Measurements from ENCODE around the gene ATP6AP2.
A peak's percentile ranks its signal among the peaks of the same experiment; 100 is the strongest.
"Not testable (repeated sequence)": the region's sequence is repeated elsewhere in the genome, so short reads cannot be mapped to it uniquely, and the experiment has no call there.

Gene ATP6AP2, protein sequence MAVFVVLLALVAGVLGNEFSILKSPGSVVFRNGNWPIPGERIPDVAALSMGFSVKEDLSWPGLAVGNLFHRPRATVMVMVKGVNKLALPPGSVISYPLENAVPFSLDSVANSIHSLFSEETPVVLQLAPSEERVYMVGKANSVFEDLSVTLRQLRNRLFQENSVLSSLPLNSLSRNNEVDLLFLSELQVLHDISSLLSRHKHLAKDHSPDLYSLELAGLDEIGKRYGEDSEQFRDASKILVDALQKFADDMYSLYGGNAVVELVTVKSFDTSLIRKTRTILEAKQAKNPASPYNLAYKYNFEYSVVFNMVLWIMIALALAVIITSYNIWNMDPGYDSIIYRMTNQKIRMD

DNA sequence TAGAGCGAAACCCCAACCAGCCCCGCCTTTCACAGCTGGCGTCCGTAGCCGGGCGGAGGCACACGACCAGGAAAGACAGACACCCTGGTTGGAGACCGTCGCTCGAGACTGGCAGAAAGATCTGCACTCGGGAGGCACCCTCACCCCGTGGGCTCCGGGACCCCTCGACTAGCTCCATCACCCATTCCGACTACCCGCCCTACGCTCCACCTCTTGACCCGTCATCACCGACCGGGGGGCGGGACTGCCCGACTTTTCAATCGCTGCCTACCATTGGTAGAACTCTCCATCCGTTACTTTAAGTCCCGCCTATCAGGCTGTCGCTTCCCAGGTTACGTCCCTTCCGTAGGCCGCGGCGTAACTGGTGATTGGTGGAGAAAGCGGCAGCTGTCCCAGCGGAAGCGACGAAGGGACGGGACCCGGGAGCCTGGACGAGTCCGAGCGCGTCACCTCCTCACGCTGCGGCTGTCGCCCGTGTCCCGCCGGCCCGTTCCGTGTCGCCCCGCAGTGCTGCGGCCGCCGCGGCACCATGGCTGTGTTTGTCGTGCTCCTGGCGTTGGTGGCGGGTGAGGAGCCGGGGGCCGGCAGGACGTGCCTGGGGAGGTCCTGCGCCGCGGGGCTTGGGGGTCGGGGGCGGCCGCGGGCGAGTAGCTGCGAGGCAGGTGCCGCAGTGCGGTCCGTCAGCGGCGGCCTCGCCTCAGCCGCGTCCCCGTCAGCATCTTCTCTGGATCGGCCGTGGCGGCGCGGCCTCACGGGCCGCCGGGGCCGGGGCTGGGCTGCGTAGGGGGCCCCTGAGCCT lies at the start of gene ATP6AP2:
TSS of gene ATP6AP2 (plus strand) at position 434 of the 799 bp plus-strand sequence. CDS start at position 530, 96 bp downstream.
- peak; percentile 90 for DNase-seq

DNA sequence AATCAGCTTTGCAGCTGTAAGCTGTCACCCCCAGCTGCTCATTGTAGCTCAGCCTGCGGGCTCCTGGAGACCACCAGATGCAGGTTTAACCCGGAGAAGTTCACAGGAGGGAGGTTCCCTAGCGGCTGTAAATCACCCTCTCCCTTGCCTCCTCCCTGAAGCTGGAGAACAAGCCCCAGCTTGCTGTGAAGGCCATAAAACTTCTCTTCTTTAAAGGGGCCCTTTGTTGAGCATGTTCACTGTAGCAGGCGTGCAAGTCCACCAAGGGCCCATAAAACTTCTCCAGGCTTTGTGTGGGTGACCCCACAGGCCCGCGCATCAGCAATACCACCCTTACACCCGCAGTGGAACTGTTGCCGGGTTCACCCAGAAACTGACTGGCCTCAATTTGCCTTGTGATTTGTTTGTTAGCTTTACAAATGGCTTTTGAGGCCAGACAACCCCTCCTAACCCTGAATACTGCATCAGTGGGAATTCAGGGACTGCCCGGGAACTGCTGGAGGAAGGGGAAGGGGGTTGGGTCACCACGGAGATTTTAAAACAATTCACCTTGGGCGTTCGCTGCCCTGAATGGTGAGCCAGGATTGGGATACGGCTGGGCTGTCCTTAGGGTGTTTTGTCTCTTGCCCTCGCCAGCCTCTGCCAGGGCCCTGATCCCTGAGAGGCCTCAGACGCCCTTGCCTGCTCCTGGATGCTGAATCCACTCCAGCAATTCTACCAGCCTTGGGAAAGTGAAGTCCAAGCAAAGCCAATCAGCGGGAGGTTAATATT lies 49.5 kb upstream of the ATP6AP2 start:
- DNase-seq = no peak

DNA sequence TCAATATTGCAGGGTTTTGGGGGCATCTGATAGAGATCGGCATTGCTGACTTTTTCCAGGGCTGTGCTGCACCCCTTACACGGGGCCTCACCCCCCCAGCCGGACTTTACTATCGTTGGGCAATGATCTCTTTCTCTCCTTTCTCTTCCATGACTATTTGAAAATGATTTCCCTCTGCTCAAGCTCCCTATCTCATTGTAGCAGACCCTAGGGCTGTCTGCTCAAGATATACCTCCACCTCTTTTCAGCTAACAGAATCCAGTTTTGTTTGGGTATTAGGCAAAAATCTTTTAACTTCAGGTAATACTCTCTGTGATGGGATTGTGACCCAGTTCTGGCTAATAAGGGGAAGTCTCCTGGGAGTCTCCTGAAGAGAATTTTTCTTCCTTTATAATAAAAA lies 43.5 kb upstream of the ATP6AP2 start:
- no peak for DNase-seq

DNA sequence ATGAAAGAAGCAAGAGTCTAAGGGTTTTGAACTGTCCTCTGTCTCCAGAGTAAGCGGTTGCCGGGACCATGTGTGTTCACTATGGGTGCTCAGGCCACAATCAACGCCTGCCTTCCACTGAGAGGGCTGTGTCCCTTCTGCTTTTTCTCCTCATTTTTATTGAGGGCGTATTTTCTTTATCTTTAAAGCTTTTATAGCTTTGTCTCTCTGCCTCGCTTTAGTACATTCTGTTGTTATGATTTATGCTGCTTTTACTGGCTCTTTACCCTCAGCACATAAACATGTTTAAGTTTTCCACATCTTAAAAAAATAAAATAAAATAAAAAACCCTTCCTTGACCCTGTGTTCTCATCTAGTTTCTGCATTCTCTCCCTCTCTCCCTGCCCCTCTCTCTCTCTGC lies 42.4 kb upstream of the ATP6AP2 start:
- DNase-seq = no peak

DNA sequence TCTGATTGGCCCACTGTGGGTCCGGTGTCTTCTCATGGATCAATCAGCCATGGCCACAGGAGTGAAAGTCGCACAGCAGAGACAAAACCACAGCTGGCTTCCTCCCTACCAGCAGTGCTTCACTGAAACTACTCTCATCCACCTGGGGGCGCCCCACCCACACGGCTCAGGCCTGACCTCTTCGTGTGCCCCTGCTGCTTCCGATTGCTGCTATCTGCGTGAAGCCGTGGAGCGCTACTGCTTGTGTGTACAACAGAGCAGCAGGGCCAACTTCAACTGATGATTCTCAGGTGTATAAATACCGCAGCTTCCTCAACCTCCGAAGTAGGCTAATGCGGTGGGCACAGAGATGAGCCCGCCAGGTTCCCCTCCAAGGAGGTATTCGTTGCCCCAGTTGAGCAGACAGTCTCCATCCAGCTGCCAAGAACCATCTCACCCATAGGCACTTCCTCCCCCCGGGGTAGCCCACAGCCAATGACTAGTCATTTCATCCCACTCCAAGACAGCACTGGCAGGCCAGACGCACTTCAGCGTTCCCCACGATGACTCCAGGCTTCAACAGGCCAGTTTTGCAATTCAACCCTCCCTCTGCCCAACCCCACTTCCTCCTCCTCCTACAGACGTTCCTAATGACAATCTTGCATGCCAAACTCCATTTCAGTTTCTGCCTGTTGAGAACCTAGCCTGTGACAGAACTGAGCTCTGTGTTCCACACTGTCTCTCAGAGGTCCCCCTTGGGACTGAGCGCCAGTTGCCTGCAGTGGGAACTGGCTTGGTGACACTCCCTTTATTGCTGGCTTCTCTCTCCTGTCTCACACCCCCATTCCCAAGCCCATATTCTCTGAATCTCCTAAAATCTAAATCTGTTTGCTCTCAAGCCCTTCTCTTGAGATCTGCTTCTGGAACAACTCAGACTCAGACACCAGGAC lies 41.3 kb upstream of the ATP6AP2 start:
- DNase-seq = peak; percentile 61

DNA sequence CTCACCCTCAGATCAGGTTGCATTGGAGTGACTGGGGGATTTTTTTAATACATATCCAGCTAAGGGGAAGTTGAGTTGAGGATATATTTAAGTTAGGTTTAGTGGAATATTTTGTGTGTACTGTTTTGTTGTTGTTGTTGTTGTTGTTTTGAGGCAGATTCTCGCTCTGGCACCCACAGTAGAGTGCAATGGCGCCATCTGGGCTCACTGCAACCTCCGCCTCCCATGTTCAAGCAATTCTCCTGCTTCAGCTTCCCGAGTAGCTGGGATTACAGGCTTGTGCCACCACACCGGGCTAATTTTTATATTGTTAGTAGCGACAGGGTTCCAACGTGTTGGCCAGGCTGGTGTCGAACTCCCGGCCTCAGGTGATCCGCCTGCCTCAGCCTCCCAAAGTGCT lies 38.6 kb upstream of the ATP6AP2 start:
- DNase-seq = no peak

DNA sequence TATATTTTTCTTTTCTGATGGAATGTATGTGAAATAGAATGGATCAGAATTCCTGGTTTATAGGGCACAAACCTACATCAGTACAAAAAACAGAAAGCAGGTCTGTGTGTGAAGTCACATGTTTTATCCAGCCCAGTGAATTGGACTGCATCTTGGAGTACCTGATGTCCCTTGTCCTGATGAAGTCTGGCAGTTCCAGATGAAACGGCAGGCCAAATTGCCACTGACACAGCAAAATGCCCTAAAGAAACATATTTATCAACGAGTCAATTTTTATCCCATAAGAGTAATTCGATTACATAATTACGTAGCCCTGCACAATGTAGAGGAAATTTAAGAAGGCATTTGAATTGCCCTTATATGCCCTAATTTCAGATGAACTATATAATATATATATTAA lies 37.8 kb upstream of the ATP6AP2 start:
- DNase-seq = no peak

DNA sequence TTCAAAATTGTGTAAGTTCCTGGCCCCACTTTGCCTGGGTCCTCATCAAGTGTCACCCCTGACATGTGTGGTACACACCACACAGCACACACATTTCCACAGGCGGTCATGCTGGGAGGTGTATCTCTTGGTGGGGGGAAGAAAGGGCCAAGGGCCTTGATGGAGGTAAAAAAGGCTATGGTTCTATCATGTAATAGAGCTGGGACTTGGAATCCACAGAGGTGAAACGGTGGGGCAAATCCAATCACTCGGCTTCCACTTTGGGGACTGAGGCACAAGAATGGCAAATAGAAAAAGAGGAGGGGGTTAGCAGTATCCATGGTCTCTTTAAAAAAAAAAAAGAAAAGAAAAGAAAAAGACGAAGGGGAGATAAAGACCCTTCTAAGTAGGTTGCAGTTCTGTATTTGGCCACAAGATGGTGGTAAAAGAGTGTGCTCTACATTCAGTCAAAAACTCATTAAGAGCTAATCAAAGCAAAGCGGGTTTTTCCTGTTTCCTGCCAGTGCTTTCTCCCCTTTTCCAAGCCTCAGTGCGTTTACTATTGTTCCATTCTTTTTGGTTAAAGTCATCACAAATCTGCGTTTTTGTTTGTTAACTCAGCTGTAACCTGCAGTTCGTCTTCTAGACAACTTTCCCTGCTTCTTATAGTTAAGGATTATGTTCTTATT lies 37.0 kb upstream of the ATP6AP2 start:
- no peak for DNase-seq

DNA sequence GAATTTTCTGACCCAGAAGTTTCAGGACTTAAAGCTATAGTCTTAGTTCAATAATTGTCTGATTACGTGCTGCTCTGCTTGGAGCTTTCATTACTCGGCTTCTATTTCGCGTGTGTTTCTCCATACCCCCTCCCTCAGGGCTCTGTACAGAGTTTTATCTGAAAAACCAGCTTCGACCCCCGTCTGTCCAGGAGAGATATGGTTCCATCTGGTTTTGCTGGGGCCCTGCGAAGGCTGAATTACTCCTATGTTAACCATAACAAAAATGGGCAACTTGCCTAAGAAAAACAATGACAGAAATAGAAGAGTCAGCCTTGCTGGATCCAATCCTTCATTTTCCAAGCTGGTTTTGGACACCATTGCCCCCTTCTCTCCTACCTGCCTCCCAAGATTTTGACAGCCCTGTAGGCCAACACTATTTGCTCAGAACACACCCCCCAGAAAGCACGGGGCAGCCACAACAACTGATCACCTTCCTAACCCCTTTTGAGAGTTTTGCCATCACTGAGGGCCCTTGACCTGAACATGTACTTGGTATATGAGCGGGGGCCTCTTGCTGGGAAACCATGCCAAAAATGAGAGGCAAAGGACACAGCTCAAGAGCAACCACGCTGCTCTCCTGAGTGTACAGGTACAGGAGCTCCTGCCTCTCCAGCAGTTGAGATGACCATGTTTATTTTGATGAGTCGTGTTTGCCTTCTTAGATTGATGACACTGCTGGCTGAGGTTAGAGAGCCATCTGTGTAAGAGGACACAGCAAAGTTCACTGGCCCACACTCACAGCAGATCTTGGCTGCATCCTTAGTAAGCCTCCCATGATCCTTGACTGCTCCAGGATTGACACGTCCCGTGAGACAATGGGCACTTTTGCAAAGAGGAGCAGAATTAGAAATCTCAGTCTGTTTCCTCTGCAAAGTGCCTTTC lies 36.2 kb upstream of the ATP6AP2 start:
- DNase-seq = no peak

DNA sequence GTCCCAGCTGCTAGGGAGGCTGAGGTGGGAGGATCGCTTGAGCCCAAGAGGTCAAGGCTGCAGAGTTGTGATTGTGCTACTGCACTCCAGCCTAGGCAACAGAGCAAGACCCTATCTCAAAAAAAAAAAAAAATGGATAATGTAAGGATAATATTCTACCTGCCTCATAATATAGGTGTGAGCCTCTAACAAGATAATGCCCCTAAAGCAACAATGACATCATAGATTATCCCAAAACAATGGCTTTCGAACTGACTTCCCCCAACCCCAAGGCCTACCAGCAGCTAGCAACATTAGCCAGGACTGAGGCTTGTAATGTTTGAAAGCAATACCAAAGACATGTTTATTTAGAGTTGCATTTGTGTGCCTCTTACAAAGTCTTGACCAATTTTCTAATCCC lies 33.9 kb upstream of the ATP6AP2 start:
- no peak for DNase-seq

DNA sequence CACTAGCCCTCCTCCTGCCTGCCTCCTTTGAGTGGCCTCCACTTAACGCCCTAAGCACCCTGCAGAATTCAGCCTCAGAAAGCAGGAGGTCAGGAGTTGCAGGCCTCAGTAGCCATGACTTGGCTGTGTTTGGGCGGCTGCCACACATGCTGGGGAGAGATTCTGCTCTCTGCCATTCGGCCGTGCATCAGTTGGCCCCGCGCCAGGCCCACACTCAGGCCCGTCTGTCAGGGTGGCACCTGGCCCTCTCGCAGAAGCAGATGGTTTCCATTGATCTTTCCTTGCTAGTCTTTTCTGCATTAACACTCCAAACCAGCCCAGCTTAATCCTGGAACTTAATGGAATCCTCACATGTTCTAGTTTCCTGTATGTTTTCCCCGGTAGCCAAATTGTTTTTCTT lies 30.7 kb upstream of the ATP6AP2 start:
- DNase-seq = no peak

DNA sequence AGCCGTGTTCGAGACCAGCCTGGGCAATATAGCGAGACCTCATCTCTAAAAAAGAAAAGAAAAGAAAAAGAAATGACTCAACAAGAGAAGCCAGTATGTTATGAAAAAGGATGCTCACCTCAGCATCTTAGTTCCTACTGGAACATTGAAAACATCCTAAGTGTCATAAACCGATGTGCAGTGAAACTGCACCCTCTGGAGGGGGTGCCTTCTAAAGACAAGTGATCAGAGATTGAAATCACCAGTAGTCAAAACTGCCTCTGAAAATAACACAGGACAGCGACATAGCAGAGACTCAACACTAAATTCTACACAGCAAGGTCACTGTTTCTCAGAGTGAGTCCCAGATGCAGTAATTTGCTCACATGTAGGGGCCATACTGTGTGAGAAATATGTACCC lies 28.0 kb upstream of the ATP6AP2 start:
- DNase-seq = no peak

DNA sequence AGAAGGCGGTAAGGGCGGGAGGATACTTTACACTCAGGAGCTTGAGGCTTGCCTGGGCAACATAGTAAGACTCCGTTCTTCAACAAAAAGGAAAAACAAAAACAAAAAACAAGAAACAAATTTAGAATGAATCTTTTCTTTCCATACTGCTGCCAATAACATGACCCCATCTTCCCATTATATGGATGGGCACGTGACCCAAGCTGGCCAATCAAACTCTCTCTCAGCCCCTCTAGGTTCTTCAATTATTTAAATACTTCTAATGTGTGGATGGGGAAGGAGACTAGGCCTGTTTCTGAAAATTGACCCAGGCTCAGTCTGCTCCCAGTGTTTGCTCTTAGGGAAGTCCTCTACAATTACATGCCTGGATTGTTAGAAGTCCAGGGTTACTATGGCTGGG lies 22.2 kb upstream of the ATP6AP2 start:
- no peak for DNase-seq

DNA sequence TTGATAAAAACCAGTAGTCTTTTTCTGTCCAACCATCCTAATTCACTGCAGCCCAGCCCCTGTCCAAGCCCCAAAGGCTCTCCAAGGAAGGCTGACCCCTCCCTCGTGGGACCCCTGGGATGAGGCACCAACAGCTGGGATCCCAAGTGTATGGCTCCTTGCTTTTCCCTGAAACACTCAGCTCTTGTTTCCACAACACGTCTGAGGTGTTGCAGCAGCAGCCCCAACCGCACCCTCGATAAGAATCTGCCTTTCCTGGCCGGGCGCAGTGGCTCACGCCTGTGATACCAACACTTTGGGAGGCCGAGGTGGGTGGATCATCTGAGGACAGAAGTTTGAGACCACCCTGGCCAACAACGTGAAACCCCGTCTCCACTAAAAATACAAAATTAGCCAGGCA lies 17.0 kb upstream of the ATP6AP2 start:
- no peak for DNase-seq

DNA sequence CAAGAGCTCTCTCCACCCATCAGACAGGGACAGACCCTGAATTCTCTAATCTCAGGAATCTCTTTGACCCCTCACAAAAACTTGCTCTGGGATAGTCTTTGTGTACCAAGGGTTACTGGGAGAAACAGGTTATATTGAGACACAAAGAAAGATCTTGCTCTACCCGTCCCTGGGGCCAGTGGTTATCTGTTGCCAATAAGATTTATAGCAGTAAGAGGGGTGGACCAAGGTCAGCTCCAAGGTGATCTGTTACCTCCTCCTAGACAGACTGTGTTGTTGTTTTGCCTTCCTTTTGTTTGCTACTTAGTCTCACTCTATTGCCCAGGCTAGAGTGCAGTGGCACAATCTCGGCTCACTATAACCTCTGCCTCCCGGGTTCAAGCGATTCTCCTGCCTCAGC lies 16.3 kb upstream of the ATP6AP2 start:
- no peak for DNase-seq

DNA sequence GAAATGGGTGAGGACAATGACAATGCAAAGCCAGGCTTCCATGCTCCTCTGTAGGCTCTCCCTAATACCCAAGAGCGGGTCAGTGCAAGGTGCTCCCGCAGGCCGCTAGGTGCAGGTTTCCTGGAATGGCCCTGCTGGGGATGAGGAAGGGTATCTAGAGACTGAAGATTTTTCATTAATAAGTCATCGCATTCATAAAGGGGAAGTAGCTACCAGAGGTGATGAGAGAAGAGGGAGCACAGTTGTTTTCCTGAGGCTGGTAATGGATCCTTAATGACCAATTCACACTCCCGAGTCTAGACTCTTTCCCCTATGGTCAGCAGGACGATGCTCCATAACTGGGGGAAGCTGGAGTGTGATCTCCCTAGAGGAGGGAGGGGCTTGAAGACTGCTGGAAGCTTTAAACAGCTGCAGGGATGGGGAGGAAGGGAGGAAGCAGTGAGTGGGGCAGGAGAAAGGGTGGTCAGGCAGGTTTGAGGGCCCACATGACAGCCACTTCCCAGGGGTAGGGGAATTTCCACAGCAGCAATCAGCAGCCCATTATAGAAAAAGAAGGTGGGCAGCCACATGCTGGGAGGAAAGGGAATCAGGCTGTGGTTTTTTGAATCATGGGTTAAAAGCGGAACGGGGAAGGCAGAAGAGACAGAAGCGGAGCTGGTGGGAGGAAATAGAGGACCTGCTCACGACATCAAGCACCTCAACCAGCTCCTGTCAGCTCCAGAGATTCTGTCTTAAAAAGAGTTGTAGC lies 10.2 kb upstream of the ATP6AP2 start:
- no peak for DNase-seq

DNA sequence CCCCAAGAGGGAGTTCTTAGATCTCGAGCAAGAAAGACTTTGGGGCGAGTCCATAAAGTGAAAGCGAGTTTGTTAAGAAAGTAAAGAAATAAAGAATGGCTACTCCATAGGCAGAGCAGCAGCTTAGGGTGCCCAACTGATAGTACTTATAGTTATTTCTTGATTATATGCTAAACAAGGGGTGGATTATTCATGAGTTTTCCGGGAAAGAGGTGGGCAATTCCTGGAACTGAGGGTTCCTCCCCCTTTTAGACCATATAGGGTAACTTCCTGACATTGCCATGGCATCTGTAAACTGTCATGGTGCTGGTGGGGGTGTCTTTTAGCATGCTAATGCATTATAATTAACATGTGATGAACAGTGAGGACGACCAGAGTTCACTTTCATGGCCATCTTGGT lies 9.6 kb upstream of the ATP6AP2 start:
- DNase-seq = peak; percentile 34

DNA sequence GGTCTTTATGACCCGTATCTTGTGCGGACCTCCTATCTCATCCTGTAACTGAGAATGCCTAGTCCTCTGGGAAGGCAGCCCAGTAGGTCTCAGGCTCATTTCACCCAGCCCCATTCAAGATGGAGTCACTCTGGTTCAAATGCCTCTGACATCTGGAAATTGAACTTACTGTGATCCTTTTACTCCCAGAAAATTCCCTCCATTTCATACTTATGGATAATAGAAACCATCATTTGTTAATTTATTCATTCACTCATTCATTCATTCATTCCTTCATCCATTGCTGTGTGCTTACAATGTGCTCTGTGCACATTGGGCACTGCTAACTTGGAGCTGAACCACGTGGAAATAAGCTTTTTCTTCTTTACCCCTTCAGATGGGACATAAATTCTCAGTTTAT lies 9.2 kb upstream of the ATP6AP2 start:
- DNase-seq = no peak

DNA sequence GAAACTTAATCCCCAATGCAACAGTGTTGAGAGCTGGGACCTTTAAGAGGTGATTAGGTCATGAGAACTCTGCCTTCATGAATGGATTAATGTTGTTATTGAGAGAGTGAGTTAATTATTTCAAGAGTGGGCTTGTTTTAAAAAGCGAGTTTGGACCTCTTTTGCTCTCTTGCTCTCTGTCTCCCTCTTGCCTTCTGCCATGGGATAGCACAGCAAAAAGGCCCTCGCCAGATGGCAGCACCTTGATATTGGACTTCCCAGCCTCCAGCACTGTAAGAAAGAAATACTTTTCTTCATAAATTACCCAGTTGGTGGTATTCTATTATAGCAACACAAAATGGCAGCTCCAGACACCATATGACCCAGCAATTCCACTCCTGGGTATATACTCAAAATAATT lies 7.0 kb upstream of the ATP6AP2 start:
- peak; percentile 39 for DNase-seq

DNA sequence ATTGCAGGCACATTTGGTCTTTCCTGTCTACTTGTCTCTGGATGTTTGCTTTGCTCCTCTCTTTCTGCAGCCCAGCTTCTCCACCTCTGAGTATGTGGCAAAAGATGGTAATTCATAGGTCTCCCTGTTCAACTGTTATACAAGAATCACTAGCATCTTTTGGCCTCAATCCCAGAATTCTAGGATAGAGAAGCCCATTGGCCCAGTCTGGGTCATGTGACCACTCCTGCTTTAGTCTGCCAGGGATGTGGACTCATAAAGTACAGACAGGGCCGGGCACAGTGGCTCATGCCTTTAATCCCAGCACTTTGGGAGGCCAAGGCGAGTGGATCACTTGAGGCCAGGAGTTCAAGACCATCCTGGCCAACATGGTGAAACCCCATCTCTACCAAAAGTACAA lies 5.4 kb upstream of the ATP6AP2 start:
- not testable (repeated sequence) for DNase-seq

Data from activated naive CD4-positive, alpha-beta T cell treated with Interleukin-2 at 50 U/mL for 16 hours (primary cell).